ENCODE measurements around the gene ZNF292. TPM values are rescaled to one million over a fixed set of nuclear protein-coding genes. Genes with fewer than 3 reads are reported as not detected.

The ZNF292 gene
- 11.2 TPM for polyA plus RNA-seq (2013, experiment 1 of 2)
- polyA plus RNA-seq (2013, experiment 2 of 2) = 10.5 TPM

- Histone ChIP-seq H3K56ac (ENCODE audit: low read length) (peak within 1 kb of the TSS; percentile 97), H3K4me2 (ENCODE audit: low read length) (peak within 1 kb of the TSS; percentile 77), H4K5ac (ENCODE audit: low read length) (no peak within 1 kb of the TSS), H2BK5ac (ENCODE audit: low read length) (peak within 1 kb of the TSS; percentile 66), H2BK120ac (ENCODE audit: low read depth, low read length) (no peak within 1 kb of the TSS), H3K27ac (ENCODE audit: low read depth, low read length) (peak within 1 kb of the TSS; percentile 91), H3K4me1 (ENCODE audit: control insufficient read depth, low read depth, low read length) (no peaks in the 10 kb centered on the region), H3K23ac (ENCODE audit: low read length) (peak within 1 kb of the TSS; percentile 49), H3K4me3 (ENCODE audit: low read length) (peak within 1 kb of the TSS; percentile 95), H4K8ac (ENCODE audit: low read depth, low read length) (no peak within 1 kb of the TSS), H3K4ac (ENCODE audit: low read depth, low read length) (peak within 1 kb of the TSS; percentile 56), H3K9ac (ENCODE audit: low read length) (peak within 1 kb of the TSS; percentile 93), H3K27me3 (ENCODE audit: insufficient read depth, low read length, poor library complexity) (no peaks in the 10 kb centered on the region), H3K18ac (ENCODE audit: low read length) (peak within 1 kb of the TSS; percentile 57), H2AK5ac (ENCODE audit: low read length) (no peak within 1 kb of the TSS), H2BK15ac (replicated peaks; ENCODE audit: low read depth) (no peak within 1 kb of the TSS), H3K79me2 (ENCODE audit: control insufficient read depth, insufficient read depth, low read length) (peaks cover 38% of the 10 kb centered on the region), H3K79me1 (ENCODE audit: low read length) (no peaks in the 10 kb centered on the region), H3K36me3 (ENCODE audit: control insufficient read depth, insufficient read depth, low read length) (no peaks in the 10 kb centered on the region)
- peak; percentile 99 for DNase-seq
- no CpG with 5 or more reads among the region's 75 CpGs for WGBS (ENCODE audit: extremely low coverage, insufficient coverage, low lambda C conversion rate)
Observed at GRCh38 chr6:87154993-87155841, at the start of gene ZNF292. Gene ZNF292 (plus strand): TSS chr6:87155565. CDS start chr6:87155592, 27 bp downstream.

GRCh38 chr6:87105823-87106222 is 49.5 kb upstream of the ZNF292 start:
- no peak for DNase-seq
- Histone ChIP-seq H3K27me3 (ENCODE audit: insufficient read depth, low read length, poor library complexity) (no peaks in the 10 kb centered on the region), H3K79me2 (ENCODE audit: control insufficient read depth, insufficient read depth, low read length) (no peaks in the 10 kb centered on the region), H3K4ac (ENCODE audit: low read depth, low read length) (no peak overlapping the region), H3K23ac (ENCODE audit: low read length) (no peak overlapping the region), H3K4me2 (ENCODE audit: low read length) (no peak overlapping the region), H3K9ac (ENCODE audit: low read length) (no peak overlapping the region), H3K56ac (ENCODE audit: low read length) (no peak overlapping the region), H4K8ac (ENCODE audit: low read depth, low read length) (no peak overlapping the region), H3K27ac (ENCODE audit: low read depth, low read length) (no peak overlapping the region), H2BK15ac (replicated peaks; ENCODE audit: low read depth) (no peak overlapping the region), H4K5ac (ENCODE audit: low read length) (no peak overlapping the region), H3K79me1 (ENCODE audit: low read length) (no peaks in the 10 kb centered on the region), H3K18ac (ENCODE audit: low read length) (no peak overlapping the region), H3K36me3 (ENCODE audit: control insufficient read depth, insufficient read depth, low read length) (no peaks in the 10 kb centered on the region), H2AK5ac (ENCODE audit: low read length) (no peak overlapping the region), H2BK120ac (ENCODE audit: low read depth, low read length) (no peak overlapping the region), H2BK5ac (ENCODE audit: low read length) (no peak overlapping the region), H3K4me1 (ENCODE audit: control insufficient read depth, low read depth, low read length) (no peaks in the 10 kb centered on the region), H3K4me3 (ENCODE audit: low read length) (no peak overlapping the region)

- Histone ChIP-seq H2BK5ac (ENCODE audit: low read length) (no peak overlapping the region), H3K18ac (ENCODE audit: low read length) (no peak overlapping the region), H3K9ac (ENCODE audit: low read length) (no peak overlapping the region), H3K27ac (ENCODE audit: low read depth, low read length) (no peak overlapping the region), H3K36me3 (ENCODE audit: control insufficient read depth, insufficient read depth, low read length) (no peaks in the 10 kb centered on the region), H4K8ac (ENCODE audit: low read depth, low read length) (no peak overlapping the region), H3K4me2 (ENCODE audit: low read length) (no peak overlapping the region), H3K23ac (ENCODE audit: low read length) (no peak overlapping the region), H3K79me1 (ENCODE audit: low read length) (no peaks in the 10 kb centered on the region), H3K4me1 (ENCODE audit: control insufficient read depth, low read depth, low read length) (no peaks in the 10 kb centered on the region), H2BK15ac (replicated peaks; ENCODE audit: low read depth) (no peak overlapping the region), H3K79me2 (ENCODE audit: control insufficient read depth, insufficient read depth, low read length) (no peaks in the 10 kb centered on the region), H2BK120ac (ENCODE audit: low read depth, low read length) (no peak overlapping the region), H3K4ac (ENCODE audit: low read depth, low read length) (no peak overlapping the region), H2AK5ac (ENCODE audit: low read length) (no peak overlapping the region), H4K5ac (ENCODE audit: low read length) (no peak overlapping the region), H3K27me3 (ENCODE audit: insufficient read depth, low read length, poor library complexity) (no peaks in the 10 kb centered on the region), H3K4me3 (ENCODE audit: low read length) (no peak overlapping the region), H3K56ac (ENCODE audit: low read length) (no peak overlapping the region)
- no peak for DNase-seq
- WGBS (ENCODE audit: extremely low coverage, insufficient coverage, low lambda C conversion rate) = no CpG with 5 or more reads among the region's 1 CpG
Observed at GRCh38 chr6:87110636-87111035, 44.7 kb upstream of the ZNF292 start.

GRCh38 chr6:87115402-87116135 is 39.8 kb upstream of the ZNF292 start:
- Histone ChIP-seq H2BK5ac (ENCODE audit: low read length) (no peak overlapping the region), H3K4me3 (ENCODE audit: low read length) (no peak overlapping the region), H3K23ac (ENCODE audit: low read length) (no peak overlapping the region), H3K4me2 (ENCODE audit: low read length) (no peak overlapping the region), H4K8ac (ENCODE audit: low read depth, low read length) (no peak overlapping the region), H3K36me3 (ENCODE audit: control insufficient read depth, insufficient read depth, low read length) (no peaks in the 10 kb centered on the region), H4K5ac (ENCODE audit: low read length) (no peak overlapping the region), H3K4ac (ENCODE audit: low read depth, low read length) (no peak overlapping the region), H3K79me2 (ENCODE audit: control insufficient read depth, insufficient read depth, low read length) (no peaks in the 10 kb centered on the region), H2AK5ac (ENCODE audit: low read length) (no peak overlapping the region), H3K27ac (ENCODE audit: low read depth, low read length) (no peak overlapping the region), H3K56ac (ENCODE audit: low read length) (no peak overlapping the region), H3K4me1 (ENCODE audit: control insufficient read depth, low read depth, low read length) (no peaks in the 10 kb centered on the region), H3K9ac (ENCODE audit: low read length) (no peak overlapping the region), H2BK15ac (replicated peaks; ENCODE audit: low read depth) (no peak overlapping the region), H3K27me3 (ENCODE audit: insufficient read depth, low read length, poor library complexity) (no peaks in the 10 kb centered on the region), H3K79me1 (ENCODE audit: low read length) (no peaks in the 10 kb centered on the region), H2BK120ac (ENCODE audit: low read depth, low read length) (no peak overlapping the region), H3K18ac (ENCODE audit: low read length) (no peak overlapping the region)
- no peak for DNase-seq
- WGBS (ENCODE audit: extremely low coverage, insufficient coverage, low lambda C conversion rate) = no CpG with 5 or more reads among the region's 2 CpGs

- Histone ChIP-seq H3K23ac (ENCODE audit: low read length) (no peak overlapping the region), H3K36me3 (ENCODE audit: control insufficient read depth, insufficient read depth, low read length) (no peaks in the 10 kb centered on the region), H4K8ac (ENCODE audit: low read depth, low read length) (no peak overlapping the region), H3K4me1 (ENCODE audit: control insufficient read depth, low read depth, low read length) (no peaks in the 10 kb centered on the region), H3K18ac (ENCODE audit: low read length) (no peak overlapping the region), H2BK5ac (ENCODE audit: low read length) (no peak overlapping the region), H3K27me3 (ENCODE audit: insufficient read depth, low read length, poor library complexity) (no peaks in the 10 kb centered on the region), H3K79me2 (ENCODE audit: control insufficient read depth, insufficient read depth, low read length) (no peaks in the 10 kb centered on the region), H3K4me3 (ENCODE audit: low read length) (no peak overlapping the region), H4K5ac (ENCODE audit: low read length) (no peak overlapping the region), H3K9ac (ENCODE audit: low read length) (no peak overlapping the region), H3K4ac (ENCODE audit: low read depth, low read length) (no peak overlapping the region), H3K56ac (ENCODE audit: low read length) (no peak overlapping the region), H2BK15ac (replicated peaks; ENCODE audit: low read depth) (no peak overlapping the region), H2BK120ac (ENCODE audit: low read depth, low read length) (no peak overlapping the region), H3K79me1 (ENCODE audit: low read length) (no peaks in the 10 kb centered on the region), H2AK5ac (ENCODE audit: low read length) (no peak overlapping the region), H3K27ac (ENCODE audit: low read depth, low read length) (no peak overlapping the region), H3K4me2 (ENCODE audit: low read length) (no peak overlapping the region)
- no peak for DNase-seq
- no CpG with 5 or more reads among the region's 2 CpGs for WGBS (ENCODE audit: extremely low coverage, insufficient coverage, low lambda C conversion rate)
Observed at GRCh38 chr6:87116922-87117321, 38.4 kb upstream of the ZNF292 start.

Measured in mesendoderm (in vitro differentiated cells).